Measurements from ENCODE around the gene ALDOB.

Gene ALDOB

DNA sequence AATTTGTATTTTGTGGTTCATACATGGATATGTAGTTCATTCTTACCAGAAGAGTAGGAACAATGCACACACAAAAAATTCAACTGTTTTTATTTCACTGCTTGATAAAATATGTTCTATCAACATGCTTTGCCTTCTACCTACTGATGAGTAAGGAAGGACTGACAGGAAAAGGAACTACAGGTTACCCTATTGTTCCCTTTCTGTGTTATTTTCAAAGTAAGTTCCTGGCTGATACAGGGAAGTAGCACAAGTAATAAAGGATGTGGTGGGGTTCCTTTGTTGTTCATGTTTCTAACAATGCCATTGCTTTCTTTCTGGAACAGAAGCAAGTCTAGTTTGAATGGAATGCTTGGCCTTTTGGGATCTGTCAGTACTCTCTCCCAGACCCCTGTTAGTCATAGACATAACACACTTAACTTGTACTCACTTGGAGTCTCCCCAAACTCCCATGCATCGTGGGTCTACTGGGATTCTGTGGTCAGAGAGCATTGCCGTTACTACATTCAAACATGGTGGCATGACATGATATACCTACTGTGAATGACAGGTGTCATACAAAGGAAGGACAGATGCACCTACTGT, 20.2 kb upstream of the ALDOB start:
- DNase-seq = no peak

DNA sequence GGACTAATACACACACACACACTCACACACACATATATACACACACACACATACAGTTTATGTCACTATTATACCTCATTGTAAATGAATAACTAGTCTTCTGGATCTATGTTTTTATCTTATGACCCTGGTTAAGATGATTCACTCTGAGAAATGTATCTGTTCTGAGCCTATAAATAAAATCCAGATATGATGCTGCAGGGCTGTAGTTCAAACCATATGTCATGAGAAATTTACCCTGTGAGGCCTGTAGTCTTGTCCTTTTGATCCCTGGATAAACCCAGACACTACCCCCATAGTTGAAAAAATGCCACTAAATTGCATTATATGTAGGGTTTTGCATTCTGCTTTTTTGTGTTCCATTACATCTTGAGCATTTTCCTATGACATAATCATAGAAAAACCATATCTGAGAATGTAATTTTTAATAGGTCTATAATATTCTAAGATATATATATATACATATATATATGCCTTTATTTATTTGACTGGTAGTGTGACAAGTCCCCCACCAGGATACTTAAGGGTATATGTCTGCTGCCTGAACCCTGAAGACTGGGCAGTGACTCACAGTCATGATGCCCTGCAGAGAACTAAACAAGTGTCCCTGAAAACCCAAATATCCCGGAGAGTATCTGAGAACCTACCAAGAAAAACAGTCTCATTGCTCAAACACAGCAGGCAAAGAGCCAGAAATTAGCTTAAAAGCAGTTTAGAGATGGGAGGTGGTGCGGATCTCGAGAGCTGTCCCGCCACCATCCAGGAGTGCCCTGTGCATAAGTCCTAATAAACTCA, 18.4 kb upstream of the ALDOB start:
- DNase-seq = no peak

DNA sequence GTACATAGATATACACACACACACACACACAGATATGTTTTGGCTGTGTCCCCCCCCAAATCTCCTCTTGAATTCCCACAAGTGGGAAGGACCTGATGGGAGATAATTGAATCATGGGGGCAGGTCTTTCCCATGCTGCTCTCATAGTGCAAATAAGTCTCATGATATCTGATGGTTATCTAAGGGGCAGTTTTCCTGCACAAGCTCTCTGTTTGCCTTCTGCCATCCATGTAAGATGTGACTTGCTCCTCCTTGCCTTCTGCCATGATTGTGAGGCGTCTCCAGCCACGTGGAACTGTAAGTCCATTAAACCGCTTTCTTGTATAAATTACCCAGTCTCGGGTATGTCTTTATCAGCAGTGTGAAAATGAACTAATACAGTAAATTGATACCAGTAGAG, 15.9 kb upstream of the ALDOB start:
- DNase-seq = no peak

DNA sequence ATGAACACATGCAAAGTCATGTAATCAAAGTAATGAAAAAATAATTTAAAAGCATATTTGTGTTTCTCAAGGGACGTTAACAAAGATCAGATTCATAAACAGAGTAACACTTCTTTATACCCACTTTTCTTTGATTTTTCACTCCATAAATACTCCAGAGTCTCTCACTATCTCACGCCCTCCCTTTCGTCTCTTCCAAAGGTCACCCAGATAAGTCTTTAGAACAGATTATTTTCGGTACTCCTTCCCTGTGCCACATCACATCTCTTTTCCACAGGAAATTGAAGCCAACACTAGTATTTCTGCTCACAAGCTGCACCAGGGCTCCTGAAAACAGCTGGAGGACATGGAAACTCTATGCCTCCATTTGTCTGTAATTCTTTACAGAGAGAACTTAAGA, 15.4 kb upstream of the ALDOB start:
- no peak for DNase-seq

DNA sequence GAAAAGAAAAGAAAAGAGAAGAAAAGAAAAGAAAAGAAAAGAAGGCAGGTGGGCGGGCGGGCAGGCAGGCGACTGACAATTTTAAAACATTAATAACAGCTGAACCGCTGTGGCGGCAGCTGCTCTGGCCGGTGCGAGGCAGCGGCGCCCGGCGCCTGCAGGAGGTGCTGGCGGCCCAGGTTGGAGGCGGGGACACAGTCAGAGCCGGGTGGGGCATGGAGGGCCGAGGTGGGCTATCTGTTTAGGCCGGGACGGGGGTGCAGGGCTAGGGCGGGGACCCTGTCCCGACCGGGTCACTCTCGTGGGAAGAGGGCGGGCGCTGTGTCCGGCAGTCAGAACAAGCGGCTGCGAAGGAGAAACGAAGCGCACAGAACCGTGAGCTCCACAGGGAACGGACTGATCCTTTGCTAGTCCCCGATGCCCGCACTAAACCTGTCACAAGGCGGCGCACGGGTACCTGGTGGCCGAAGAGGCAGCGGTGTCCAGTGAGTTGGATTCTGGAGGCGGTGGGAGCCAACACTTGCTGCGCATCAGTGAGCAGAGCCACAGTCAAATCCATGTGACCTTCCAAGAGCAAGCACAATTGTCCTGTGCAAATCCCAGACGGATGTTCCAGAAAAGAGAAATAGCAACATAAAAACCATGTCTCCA, 13.6 kb upstream of the ALDOB start:
- peak; percentile 71 for DNase-seq

DNA sequence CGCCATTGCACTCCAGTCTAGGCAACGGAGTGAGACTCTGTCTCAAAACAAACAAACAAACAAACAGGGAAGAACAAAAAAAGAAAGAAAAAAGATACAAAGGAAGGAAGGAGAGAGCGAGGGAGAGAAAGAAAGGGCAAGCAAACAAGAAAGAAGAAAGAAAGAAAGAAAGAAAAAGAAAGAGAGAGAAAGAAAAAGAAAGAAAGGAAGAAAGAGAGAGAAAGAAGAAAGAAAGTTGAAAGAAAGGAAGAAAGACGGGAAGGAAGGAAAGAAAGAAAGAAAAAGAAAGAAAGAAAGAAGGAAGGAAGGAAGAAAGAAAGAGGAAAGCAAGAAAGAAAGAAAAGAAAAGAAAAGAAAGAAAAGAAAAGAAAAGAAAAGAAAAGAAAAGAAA, 13.1 kb upstream of the ALDOB start:
- DNase-seq = no peak

DNA sequence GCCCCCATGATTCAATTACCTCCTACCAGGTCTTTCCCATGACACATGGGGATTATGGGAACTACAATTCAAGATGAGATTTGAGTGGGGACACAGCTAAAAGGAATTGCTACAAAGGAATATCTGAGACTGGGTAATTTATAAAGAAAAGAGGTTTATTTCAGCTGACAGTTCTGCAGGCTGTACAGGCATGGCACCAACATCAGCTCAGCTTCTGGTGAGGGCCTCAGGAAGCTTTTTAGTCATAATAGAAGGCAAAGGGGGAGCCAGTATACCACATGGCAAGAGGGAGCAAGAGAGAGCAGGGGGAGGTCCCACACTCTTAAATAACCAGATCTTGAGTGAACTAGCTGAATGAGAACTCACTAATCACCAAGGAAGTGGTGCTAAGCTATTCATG, 11.2 kb upstream of the ALDOB start:
- DNase-seq = no peak

DNA sequence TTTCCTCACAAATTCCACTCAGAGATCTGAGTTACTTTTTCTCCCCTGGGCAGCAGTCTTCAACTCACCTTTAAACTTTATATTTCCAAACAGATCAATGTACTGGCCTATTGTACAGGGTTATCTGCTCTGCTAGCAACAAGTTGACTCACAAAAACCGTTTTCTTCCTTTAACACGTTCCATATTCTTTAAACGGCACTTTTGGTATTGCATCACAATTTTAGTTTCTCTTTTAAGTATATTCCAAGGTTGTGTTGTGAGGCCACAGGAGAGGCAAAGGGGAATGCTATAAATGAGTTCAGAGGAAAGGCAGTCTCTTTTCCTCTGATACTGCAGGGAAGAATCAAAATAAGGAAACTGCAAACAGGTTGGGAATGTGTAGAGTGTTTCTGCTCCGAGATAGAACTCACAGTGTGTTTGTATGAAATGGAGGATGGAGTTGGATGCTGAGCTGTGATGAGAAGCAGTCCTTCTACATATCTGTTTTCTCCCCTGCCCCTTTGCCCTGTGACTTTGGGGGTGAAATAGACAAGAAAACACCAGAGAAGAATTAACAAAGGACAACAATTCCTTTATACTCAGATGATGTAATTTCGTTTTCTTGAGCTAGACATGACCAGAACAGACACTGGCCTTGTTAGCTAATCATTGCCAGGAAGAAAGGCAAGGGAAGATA, 9.9 kb upstream of the ALDOB start:
- no peak for DNase-seq

DNA sequence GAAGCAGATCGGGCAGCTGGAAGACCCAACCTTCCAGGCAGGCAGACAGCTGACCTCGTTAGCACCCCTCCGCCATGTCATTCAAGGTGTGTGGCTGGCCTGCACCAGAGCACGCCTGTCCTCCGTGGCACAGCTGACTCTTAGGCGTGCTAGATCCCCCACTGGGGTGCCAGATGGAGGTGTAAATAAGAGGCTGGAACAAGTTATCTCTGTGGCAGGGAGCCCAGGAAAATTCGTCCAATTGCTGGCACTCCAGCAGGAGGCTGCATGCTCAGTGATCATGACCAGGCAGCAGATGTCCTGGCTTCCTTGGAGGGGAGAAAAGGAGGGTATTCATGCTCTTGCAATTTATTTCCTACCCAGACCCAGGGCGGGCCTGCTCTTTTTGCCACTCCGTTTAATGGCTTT, 7.8 kb upstream of the ALDOB start:
- DNase-seq = no peak

DNA sequence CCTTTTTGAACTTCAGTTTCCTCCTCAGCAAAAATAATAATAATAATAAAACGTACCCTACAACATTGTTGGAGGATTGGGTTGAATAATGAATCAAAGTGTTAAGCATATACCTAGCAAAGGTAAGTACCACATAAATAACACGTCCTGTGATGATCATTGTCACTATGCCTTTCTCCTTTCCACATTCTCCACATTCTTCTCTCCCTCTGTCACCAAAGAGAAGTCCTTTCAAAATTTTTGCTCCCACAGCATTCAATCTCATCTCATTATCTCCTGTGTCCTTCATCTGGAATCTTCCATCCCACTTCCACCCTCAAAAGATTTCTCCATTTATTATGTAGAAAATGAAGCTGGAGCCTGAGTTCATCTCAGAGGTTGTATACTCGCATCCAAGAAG, 7.2 kb upstream of the ALDOB start:
- no peak for DNase-seq

DNA sequence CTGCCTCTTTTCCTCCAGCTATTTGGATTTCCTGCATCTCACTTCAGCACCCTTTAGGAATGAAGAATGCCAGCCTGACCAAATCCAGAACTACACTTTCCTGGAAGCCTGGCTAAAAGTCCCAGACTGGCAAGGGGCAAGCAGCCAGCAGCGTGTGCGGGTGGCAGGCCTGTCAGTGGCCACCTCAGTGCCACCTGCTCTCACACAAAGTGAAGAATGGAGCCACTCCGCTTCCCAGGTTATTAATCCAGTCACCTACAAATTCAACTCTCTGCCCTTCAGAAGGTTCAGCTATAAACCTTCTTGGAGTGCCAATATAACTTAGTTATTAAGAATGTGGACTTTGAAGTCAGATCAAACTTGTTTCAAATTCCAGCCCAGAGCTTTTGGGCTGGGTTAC, 6.7 kb upstream of the ALDOB start:
- no peak for DNase-seq

DNA sequence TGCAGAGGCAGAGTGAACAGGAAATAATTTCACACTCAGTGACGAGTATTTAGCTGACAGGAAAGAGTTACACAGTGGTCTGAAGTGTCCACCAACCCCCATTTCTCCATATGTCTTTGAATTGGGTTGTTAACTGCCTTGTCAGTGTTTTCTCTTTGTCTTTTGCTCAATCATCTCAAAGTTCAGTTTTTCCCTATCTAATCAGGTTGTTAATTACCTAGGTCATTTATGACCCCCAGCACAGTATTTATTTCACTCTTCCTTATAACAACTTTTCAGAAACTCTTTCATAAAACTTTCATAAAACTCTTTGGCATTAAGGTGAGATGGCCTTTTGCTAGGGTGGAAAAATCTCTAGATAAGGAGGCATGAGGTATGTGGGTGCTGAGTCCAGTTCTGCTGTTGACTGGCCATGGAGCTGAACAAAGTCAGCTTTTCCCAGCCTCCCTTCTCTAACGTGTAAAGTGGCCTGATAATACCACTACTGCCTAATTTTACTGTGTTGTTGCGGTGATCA, 5.2 kb upstream of the ALDOB start:
- no peak for DNase-seq

DNA sequence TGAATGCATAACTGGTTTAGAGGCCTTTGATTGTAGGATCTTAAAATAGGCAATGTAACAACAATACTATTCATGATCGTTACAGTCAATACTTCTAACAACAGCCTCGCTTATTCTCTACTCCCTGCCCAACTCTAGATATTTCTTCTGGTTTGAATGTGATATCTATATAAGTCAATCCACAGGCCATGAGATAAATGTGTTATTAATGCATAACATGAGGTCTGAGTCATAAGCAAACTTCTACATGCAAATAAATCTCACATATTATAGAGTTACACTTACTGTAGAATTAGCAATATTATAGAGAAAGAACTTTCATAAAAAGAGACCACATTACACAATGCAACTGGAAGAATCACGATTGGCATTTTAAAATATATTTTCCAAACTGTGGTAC, 2.9 kb upstream of the ALDOB start:
- no peak for DNase-seq

DNA sequence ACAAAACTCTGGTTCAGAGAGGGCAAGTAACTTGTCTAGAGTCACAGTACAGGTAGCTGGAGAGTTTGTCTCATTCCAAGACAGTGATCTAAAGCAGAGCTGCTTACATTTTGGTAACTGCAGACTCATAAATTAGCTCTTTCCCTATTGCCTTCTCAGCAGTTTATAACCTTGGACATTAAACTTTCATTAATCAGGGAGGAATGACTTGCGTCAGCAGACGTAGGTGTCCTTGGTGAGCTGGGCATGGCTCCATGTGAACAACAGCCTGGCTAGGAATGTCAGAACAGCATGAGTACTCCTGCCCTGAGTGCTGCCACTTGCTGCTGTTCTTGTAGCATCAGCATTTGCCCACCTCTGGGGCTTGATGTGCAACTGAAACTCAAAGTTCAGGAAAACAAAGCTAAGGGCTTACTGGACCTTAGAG, 2.2 kb upstream of the ALDOB start:
- DNase-seq = no peak

DNA sequence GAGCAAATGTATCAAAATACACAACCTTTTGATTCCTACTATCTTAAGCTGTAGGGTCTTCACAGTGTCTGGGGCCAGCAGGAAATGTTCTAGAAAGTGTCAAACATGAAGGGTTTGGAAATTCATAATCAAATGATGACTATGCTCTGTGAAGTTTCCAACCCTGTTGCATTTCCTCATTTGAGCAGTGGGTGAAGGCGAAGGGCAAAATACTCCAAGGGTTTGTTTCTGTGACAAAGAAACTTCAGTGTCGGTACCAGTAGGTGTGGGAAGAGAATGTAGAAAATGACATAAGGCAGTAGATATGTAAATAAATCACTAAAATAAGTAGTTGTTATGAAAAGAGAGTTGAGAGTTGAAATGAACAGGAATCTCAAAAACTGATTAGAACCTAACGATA, 576 bp downstream of the ALDOB start:
- DNase-seq = no peak

DNA sequence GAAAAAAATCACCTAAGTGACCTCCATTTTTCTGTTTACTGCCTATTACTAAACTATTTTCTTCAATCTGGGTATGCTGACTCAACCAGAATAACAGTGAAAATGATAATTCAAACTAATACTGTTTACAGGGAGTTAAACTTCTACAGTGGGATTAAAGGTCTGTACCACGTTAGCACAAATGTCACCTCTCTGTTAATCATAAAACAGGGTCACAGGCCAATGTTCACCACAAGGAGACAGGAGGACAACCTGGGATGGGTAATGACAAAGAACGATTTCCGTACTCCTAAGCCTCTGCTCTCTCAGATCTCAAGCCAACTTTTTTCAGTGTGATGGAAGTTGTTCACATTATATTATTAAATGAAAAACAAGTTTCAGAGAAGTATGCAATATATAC, 2.3 kb downstream of the ALDOB start:
- DNase-seq = no peak

DNA sequence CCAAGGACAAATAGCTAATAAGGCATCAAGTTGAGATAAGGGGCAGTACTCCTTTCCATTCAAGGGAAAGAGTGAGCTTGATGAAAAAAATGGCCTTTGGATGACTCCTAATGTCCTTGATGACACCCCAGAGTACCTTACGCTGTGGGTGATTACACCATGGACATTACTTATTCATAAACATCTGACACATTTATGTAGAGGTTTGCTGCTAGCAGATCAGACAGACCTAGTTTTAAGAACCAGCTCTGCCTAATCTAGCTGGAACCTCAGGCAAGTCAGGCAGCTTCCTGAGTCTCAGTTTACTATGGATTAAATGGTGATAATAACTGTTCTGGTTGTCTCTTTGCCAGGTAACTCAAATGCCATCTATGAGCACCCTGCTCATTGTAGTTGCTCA, 2.8 kb downstream of the ALDOB start:
- no peak for DNase-seq

DNA sequence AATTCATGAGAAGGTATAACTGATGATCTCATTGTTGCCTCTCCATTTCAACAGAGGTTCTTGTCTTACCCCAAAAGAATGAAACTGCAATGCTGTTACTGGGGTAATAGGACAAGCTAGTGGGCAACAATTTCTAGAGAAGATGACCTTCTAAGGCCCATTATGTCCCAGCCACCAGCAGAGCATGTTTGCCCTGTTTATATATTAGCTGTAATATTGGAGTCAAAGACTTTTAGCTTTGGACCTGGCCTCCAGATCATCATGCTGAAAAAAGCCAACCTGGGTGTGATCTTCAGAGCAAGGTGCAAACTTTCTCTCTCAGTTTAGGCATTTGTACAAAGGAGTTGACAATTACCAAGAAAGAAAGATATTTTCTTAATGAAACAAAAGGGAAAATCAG, 3.4 kb downstream of the ALDOB start:
- no peak for DNase-seq

DNA sequence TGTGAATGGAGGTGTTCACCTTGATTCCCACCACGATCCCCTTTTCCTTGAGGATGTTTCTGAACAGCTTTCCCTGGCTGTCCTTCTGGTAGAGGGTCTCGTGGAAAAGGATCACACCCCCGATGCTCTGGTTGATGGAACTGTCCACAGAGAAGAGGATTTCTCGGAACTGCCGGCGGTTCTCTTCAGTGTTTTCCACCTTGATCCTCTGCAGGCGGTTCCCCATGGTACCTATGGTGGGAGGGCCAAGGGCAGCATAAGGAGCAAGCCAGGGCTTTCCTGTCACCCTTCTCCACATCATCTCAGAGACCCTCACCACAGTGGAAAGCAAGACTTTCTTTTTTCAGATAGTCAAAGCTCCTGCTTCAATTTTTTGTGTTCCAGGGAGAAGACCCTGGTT, 5.8 kb downstream of the ALDOB start:
- DNase-seq = no peak

DNA sequence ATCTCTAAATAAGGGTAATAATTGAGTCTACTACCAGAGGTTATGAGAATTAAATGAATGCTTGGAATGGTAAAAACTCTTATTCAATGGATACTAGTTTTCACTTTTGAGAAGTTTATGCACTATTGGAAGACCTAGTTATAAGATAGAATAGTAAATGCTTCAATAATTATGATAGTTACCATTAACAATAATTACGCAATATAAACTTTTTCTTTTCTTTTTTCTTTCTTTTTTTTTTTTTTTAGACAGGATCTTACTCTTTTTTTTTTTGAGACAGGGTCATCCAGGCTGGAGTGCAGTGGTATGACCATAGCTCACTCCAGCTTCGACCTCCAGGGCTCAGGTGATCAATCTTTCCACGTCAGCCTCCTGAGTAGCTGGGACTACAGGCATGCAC, 6.7 kb downstream of the ALDOB start:
- DNase-seq = no peak

DNA sequence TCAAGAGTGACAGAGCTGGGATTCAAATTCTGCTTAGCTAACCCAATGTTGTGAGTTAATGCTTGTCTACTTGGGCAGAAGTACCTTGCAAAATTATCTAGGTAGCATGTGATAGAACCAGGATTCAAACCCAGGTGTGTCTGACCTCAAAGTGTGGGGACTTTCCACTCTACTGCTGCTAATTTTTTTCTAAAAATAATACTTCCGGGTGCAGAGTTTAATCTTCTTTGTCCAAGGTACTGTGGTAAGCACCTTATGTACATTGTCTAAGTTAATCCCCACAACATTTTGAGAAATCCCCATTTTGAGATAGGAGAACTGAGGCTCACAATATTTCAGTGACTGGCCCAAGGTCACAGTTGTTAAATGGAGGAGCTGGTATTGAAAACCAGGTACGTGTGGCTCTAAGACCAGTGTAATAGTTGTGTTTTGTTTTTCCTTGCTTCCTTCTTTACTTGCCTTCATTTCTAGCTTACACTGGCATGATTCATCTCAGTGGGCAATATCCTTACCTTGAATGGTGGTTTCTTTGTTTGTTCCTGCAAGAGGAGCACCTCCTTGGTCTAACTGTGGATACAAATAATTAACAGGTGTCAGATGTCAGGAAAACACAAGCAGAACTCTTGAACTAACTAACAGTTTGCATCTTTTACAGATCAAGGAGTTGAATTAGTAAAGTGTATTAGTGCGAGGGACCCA, 7.5 kb downstream of the ALDOB start:
- DNase-seq = no peak

DNA sequence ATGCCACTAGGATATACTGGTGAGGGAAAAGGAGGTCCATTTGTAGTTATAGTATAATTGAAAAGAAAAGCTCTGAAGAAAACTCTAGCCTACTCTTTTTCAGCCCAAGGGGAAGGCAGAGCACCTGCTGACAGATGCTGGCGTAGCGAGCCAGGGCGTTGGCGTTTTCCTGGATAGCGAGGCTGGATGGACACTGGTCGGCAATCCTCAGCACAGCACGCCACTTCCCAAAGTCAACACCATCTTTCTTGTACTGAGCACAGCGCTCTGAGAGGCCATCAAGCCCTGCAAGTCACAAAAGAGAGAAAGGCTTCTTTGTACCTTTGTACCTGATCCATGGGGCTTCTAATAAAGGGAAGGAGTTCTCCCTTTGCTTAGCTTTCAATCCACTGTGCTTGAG, 8.2 kb downstream of the ALDOB start:
- DNase-seq = no peak

DNA sequence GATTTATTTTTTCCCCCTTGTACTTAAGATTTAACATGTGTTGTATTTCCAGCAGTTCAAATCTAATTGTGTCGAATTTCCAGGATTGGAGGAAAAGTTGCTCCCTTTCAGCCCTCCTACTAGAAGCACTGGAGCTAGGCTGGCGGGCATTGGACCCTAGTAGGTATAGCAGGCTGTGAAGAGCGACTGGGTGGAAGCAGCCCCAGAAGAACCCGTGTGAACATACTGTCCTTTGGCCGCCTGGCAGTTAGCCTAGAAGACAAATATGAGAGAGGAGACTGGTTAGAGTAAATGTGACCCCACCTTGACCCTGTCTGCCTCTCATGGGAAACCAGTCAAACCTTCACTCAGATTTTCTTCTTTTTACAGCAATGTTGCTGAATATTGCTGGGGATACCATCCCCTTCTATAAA, 13.9 kb downstream of the ALDOB start:
- DNase-seq = no peak
